Measurements from ENCODE around the gene HPX. TPM values are rescaled to one million over a fixed set of nuclear protein-coding genes. Genes with fewer than 3 reads are reported as not detected.

Gene HPX
- total and polyA plus RNA-seq, 2 of the 13 experiments (the other 11 are each of a cell fraction or from before 2014, with no cell fraction given) = 9.2 to 57.4 TPM

- no peak for TF ChIP-seq HNF1A (IDR thresholded peaks at IDR 0.05; ENCODE audit: low read depth)
- TF ChIP-seq HNF1A (CRISPR knock-in tag; IDR thresholded peaks at IDR 0.05; ENCODE audit: borderline replicate concordance) = peak; percentile 62; the same call in 1 of the 2 replicates
- TF ChIP-seq TSC22D2 (CRISPR knock-in tag; IDR thresholded peaks at IDR 0.05; ENCODE audit: borderline replicate concordance) = no peak
- TF ChIP-seq IKZF4 (CRISPR knock-in tag; IDR thresholded peaks at IDR 0.05; ENCODE audit: borderline replicate concordance, low read depth, not compliant biosample characterization) = peak; percentile 49
- peak; percentile 46; the same call in 1 of the 2 replicates for TF ChIP-seq ZHX1 (CRISPR knock-in tag; IDR thresholded peaks at IDR 0.05; ENCODE audit: low read depth)
- 0 out of 2 replicates have a peak, but pooled peaks have one; percentile 19 for TF ChIP-seq HNRNPL (IDR thresholded peaks at IDR 0.05; ENCODE audit: low read depth, low read length)
- 0 out of 2 replicates have a peak, but pooled peaks have one; percentile 61 for TF ChIP-seq NFE2L1 (CRISPR knock-in tag; IDR thresholded peaks at IDR 0.05; ENCODE audit: borderline replicate concordance)
- TF ChIP-seq KDM2A (CRISPR knock-in tag; IDR thresholded peaks at IDR 0.05; ENCODE audit: borderline replicate concordance, low read depth) = peak; percentile 88
- TF ChIP-seq TGIF2 (CRISPR knock-in tag; IDR thresholded peaks at IDR 0.05) = no peak; the same call in 1 of the 2 replicates
- peak; percentile 38; the same call in 1 of the 2 replicates for TF ChIP-seq MYNN (CRISPR knock-in tag; IDR thresholded peaks at IDR 0.05; ENCODE audit: low read depth)
- no peak for TF ChIP-seq MIER3 (CRISPR knock-in tag; IDR thresholded peaks at IDR 0.05; ENCODE audit: borderline replicate concordance)
- TF ChIP-seq ZNF580 (CRISPR knock-in tag; IDR thresholded peaks at IDR 0.05; ENCODE audit: borderline replicate concordance, low read depth) = peak; percentile 69; the same call in 1 of the 2 replicates
- peak; percentile 89 for TF ChIP-seq ZNF274 (CRISPR knock-in tag; IDR thresholded peaks at IDR 0.05)
- TF ChIP-seq ZNF337 (CRISPR knock-in tag; IDR thresholded peaks at IDR 0.05; ENCODE audit: borderline replicate concordance, low read depth) = no peak
- peak; percentile 51; the same call in 1 of the 2 replicates for TF ChIP-seq ZNF136 (CRISPR knock-in tag; IDR thresholded peaks at IDR 0.05; ENCODE audit: low read depth)
- TF ChIP-seq AFF4 (CRISPR knock-in tag; IDR thresholded peaks at IDR 0.05) = no peak
Observed at GRCh38 chr11:6481012-6481923, 40.5 kb upstream of the HPX start, which contains the start of the genes ARFIP2 and TIMM10B (continued).

Data from HepG2 (cell line).